HG03460 (cell line): ENCODE results near the gene TTN.
"Not testable (repeated sequence)": the region's sequence is repeated elsewhere in the genome, so short reads cannot be mapped to it uniquely, and the experiment has no call there.

Source experiments
- ATAC-seq: cut with Tn5 transposase; IDR thresholded peaks from one replicate; pipeline ENCODE4 v1.9.1; 2021; ENCODE audit not compliant: unreplicated experiment

The TTN gene

GRCh38 chr2:178536037-178536436, 271.2 kb downstream of the TTN start:
- ATAC-seq = no peak

GRCh38 chr2:178531168-178531567, 276.1 kb downstream of the TTN start:
- no peak for ATAC-seq

- ATAC-seq = peak; percentile 96
These were observed 276.5 kb downstream of the TTN start for GRCh38 chr2:178530625-178531142.

- ATAC-seq = no peak
These were observed 277.1 kb downstream of the TTN start for GRCh38 chr2:178530131-178530530.

- ATAC-seq = no peak
These were observed 278.0 kb downstream of the TTN start for GRCh38 chr2:178529194-178529593.

GRCh38 chr2:178528647-178529046, 278.6 kb downstream of the TTN start:
- no peak for ATAC-seq

GRCh38 chr2:178527592-178527991, 279.6 kb downstream of the TTN start:
- ATAC-seq = no peak

- ATAC-seq = no peak
These were observed 281.0 kb downstream of the TTN start for GRCh38 chr2:178526256-178526655.

GRCh38 chr2:178525460-178525859, 281.8 kb downstream of the TTN start:
- ATAC-seq = not testable (repeated sequence)

- not testable (repeated sequence) for ATAC-seq
These were observed 282.2 kb downstream of the TTN start for GRCh38 chr2:178525010-178525409.

- peak; percentile 19 for ATAC-seq
These were observed 283.6 kb downstream of the TTN start for GRCh38 chr2:178523596-178524134.

GRCh38 chr2:178522950-178523595, 284.1 kb downstream of the TTN start:
- peak; percentile 93 for ATAC-seq

GRCh38 chr2:178521304-178522150, 285.7 kb downstream of the TTN start:
- no peak for ATAC-seq

- ATAC-seq = no peak
These were observed 289.7 kb downstream of the TTN start for GRCh38 chr2:178517496-178517895.

- peak; percentile 58 for ATAC-seq
These were observed 292.6 kb downstream of the TTN start for GRCh38 chr2:178514664-178515063.

GRCh38 chr2:178513876-178514275, 293.3 kb downstream of the TTN start:
- ATAC-seq = no peak

- no peak for ATAC-seq
These were observed 294.7 kb downstream of the TTN start for GRCh38 chr2:178512484-178512883.

GRCh38 chr2:178510384-178510783, 296.8 kb downstream of the TTN start:
- no peak for ATAC-seq

GRCh38 chr2:178508646-178509045, 298.6 kb downstream of the TTN start:
- ATAC-seq = no peak

GRCh38 chr2:178506949-178507348, 300.3 kb downstream of the TTN start:
- no peak for ATAC-seq

- no peak for ATAC-seq
These were observed 300.7 kb downstream of the TTN start for GRCh38 chr2:178506524-178506923.

- no peak for ATAC-seq
These were observed 301.1 kb downstream of the TTN start for GRCh38 chr2:178506101-178506500.
